ENCODE data around the gene TIGD3. TPM values are rescaled to one million over a fixed set of nuclear protein-coding genes. Genes with fewer than 3 reads are reported as not detected.
A peak's percentile ranks its signal among the peaks of the same experiment; 100 is the strongest.

The TIGD3 gene
- total and polyA plus RNA-seq, 2 of the 13 experiments (the other 11 are each of a cell fraction or from before 2014, with no cell fraction given) = 0.49 to 4.9 TPM

DNA sequence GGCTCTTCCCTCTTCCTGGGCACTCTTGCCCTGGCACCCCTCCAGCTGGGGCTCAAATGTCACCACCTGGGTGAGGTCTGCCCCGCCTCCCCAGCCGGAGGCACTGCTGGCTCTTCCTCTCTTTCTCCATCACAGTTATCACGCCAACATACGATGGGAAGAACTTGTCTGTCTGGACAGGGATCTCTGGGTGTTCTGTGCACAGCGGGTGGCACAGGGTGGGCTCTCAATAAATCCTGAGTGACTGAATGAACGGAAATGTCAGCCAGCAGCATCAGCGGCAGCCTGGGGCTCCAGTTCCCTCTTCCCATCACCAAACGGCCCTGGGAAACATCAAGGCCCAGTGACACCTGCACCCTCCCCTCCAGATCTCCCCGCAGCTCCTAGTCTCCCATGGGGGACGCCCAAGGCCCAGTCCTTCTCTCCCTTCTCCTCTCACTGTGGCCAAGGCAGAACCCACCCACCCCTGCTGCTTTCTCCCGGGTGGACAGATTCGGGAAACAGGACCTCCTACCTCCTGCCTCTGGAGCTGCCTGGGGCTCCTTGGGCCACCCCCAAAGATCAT, 28.3 kb downstream of the TIGD3 start:
- H4K20me1 ChIP-seq (ENCODE audit: insufficient read depth, low read length) = no peaks in the 10 kb centered on the region
- H3K27ac ChIP-seq (ENCODE audit: extremely low read length, insufficient read depth, low read length) = peak overlapping the region; percentile 88
- ChIA-PET CTCF (ENCODE audit: low intra/inter-chr PET ratio, low total read pairs) (no interaction called here), POLR2A (interaction anchor here (1.0 to 16.8 kb wide), 14 partner anchors 12 to 127 kb away, joined by 3 to 433 read pairs (median 4); partner anchors contain the start of genes MALAT1 and NEAT1)
- no peaks in the 10 kb centered on the region for H3K36me3 ChIP-seq (replicated peaks in 1 of 2; ENCODE audit: control insufficient read depth in 1 of 2, insufficient read depth in 2 of 2, low read length in 2 of 2)
- FAIRE-seq (no peak), DNase-seq (ENCODE audit: low spot score) (no peak), ATAC-seq (no peak; the same call in 2 of the 3 replicates)
- TSS peak; percentile 54 for BruUV-seq (replicated peaks)
- peak overlapping the region; percentile 71 for H3K9ac ChIP-seq (ENCODE audit: insufficient read depth, low read depth, low read length)
- 0% methylated on average over 10 of the region's 12 CpGs for WGBS (ENCODE audit: low lambda C conversion rate)
- H3K79me2 ChIP-seq (ENCODE audit: insufficient read depth, low read length) = no peaks in the 10 kb centered on the region
- peaks cover 89% of the 10 kb centered on the region for H3K4me1 ChIP-seq (ENCODE audit: insufficient read depth, low read length)
- no peak overlapping the region for H2AFZ ChIP-seq (ENCODE audit: low read length)
- no peaks in the 10 kb centered on the region; a peak in 1 of 5 replicates for H3K27me3 ChIP-seq (ENCODE audit: control insufficient read depth in 1 of 2, insufficient read depth in 2 of 2, low read length in 2 of 2)
- intact Hi-C loops (cut with micrococcal nuclease; ENCODE audit: unreplicated experiment) (loop anchor here (1.0 to 2.0 kb wide), 3 partner anchors 12 to 34 kb away; no protein-coding TSS in a partner anchor), in situ Hi-C loops (cut with HindIII; ENCODE audit: extremely low pct_ligation_motif_present, low pct_unique_long_range_greater_than_20kb) (loop anchor here (5.0 kb wide), 1 partner anchor 34 kb away; no protein-coding TSS in a partner anchor)
- H3K9me3 ChIP-seq (ENCODE audit: low read length) = no peaks in the 10 kb centered on the region
- peak overlapping the region; percentile 57 to 82 (median 65) for H3K4me3 ChIP-seq (replicated peaks in 1 of 3; ENCODE audit: insufficient read depth in 1 of 3, low read depth in 2 of 3, low read length in 3 of 3)
- H3K4me2 ChIP-seq (ENCODE audit: low read depth, low read length) = peak overlapping the region; percentile 95
- TF ChIP-seq ZNF30 (CRISPR knock-in tag; IDR thresholded peaks at IDR 0.05) (no peak), EHMT2 (IDR thresholded peaks at IDR 0.05; ENCODE audit: borderline replicate concordance, low read depth, low read length) (no peak), ZNF44 (CRISPR knock-in tag; IDR thresholded peaks at IDR 0.05) (peak; percentile 62; the same call in 1 of the 2 replicates), TAF15 (IDR thresholded peaks at IDR 0.05; ENCODE audit: low read depth, low read length, poor library complexity, severe bottlenecking) (no peak), ZNF891 (CRISPR knock-in tag; IDR thresholded peaks at IDR 0.05) (no peak), HDAC1 (CRISPR knock-in tag; IDR thresholded peaks at IDR 0.05) (no peak; the same call in 1 of the 2 replicates), HCFC1 (IDR thresholded peaks at IDR 0.05; ENCODE audit: low read depth, low read length) (no peak), REL (CRISPR knock-in tag; conservative IDR thresholded peaks at IDR 0.05) (no peak), ZFP82 (CRISPR knock-in tag; IDR thresholded peaks at IDR 0.05; ENCODE audit: borderline replicate concordance) (no peak), SIX4 (CRISPR knock-in tag; IDR thresholded peaks at IDR 0.05) (no peak), BCL6 (CRISPR knock-in tag; IDR thresholded peaks at IDR 0.05) (no peak), SP5 (CRISPR knock-in tag; IDR thresholded peaks at IDR 0.05; ENCODE audit: borderline replicate concordance, low read depth) (peak; percentile 32), ZNF432 (CRISPR knock-in tag; IDR thresholded peaks at IDR 0.05; ENCODE audit: borderline replicate concordance) (no peak), MBD4 (IDR thresholded peaks at IDR 0.05; ENCODE audit: borderline replicate concordance, low read length) (no peak), ZC3H4 (CRISPR knock-in tag; IDR thresholded peaks at IDR 0.05; ENCODE audit: borderline replicate concordance) (no peak), TGIF2 (CRISPR knock-in tag; IDR thresholded peaks at IDR 0.05) (no peak)
- TF ChIP-seq, protein P1, sequence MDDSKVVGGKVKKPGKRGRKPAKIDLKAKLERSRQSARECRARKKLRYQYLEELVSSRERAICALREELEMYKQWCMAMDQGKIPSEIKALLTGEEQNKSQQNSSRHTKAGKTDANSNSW (CRISPR knock-in tag; IDR thresholded peaks at IDR 0.05; ENCODE audit: borderline replicate concordance) = no peak
- TF ChIP-seq, protein P2, sequence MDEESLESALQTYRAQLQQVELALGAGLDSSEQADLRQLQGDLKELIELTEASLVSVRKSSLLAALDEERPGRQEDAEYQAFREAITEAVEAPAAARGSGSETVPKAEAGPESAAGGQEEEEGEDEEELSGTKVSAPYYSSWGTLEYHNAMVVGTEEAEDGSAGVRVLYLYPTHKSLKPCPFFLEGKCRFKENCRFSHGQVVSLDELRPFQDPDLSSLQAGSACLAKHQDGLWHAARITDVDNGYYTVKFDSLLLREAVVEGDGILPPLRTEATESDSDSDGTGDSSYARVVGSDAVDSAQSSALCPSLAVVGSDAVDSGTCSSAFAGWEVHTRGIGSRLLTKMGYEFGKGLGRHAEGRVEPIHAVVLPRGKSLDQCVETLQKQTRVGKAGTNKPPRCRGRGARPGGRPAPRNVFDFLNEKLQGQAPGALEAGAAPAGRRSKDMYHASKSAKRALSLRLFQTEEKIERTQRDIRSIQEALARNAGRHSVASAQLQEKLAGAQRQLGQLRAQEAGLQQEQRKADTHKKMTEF (CRISPR knock-in tag; IDR thresholded peaks at IDR 0.05) = no peak
- TF ChIP-seq, protein P3, sequence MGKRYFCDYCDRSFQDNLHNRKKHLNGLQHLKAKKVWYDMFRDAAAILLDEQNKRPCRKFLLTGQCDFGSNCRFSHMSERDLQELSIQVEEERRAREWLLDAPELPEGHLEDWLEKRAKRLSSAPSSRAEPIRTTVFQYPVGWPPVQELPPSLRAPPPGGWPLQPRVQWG (CRISPR knock-in tag; IDR thresholded peaks at IDR 0.05; ENCODE audit: borderline replicate concordance, low read depth) = no peak
- TF ChIP-seq, protein P4, sequence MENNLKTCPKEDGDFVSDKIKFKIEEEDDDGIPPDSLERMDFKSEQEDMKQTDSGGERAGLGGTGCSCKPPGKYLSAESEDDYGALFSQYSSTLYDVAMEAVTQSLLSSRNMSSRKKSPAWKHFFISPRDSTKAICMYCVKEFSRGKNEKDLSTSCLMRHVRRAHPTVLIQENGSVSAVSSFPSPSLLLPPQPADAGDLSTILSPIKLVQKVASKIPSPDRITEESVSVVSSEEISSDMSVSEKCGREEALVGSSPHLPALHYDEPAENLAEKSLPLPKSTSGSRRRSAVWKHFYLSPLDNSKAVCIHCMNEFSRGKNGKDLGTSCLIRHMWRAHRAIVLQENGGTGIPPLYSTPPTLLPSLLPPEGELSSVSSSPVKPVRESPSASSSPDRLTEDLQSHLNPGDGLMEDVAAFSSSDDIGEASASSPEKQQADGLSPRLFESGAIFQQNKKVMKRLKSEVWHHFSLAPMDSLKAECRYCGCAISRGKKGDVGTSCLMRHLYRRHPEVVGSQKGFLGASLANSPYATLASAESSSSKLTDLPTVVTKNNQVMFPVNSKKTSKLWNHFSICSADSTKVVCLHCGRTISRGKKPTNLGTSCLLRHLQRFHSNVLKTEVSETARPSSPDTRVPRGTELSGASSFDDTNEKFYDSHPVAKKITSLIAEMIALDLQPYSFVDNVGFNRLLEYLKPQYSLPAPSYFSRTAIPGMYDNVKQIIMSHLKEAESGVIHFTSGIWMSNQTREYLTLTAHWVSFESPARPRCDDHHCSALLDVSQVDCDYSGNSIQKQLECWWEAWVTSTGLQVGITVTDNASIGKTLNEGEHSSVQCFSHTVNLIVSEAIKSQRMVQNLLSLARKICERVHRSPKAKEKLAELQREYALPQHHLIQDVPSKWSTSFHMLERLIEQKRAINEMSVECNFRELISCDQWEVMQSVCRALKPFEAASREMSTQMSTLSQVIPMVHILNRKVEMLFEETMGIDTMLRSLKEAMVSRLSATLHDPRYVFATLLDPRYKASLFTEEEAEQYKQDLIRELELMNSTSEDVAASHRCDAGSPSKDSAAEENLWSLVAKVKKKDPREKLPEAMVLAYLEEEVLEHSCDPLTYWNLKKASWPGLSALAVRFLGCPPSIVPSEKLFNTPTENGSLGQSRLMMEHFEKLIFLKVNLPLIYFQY (CRISPR knock-in tag; IDR thresholded peaks at IDR 0.05; ENCODE audit: borderline replicate concordance) = 0 out of 2 replicates have a peak, but pooled peaks have one; percentile 1
